ENCODE results near the gene ARHGEF3. TPM values are rescaled to one million over a fixed set of nuclear protein-coding genes. Genes with fewer than 3 reads are reported as not detected.

The ARHGEF3 gene
- total RNA-seq, 1 experiment from 2014 or later, result 4.4 TPM

- no peak overlapping the region for H4K8ac ChIP-seq (replicated peaks; ENCODE audit: insufficient read length, low read depth, low read length)
- H3K9ac ChIP-seq (ENCODE audit: extremely low read depth, insufficient read length, low read length), result no peak overlapping the region
- TF ChIP-seq CTCF (conservative IDR thresholded peaks at IDR 0.05), result no peak
- H3K4me1 ChIP-seq (ENCODE audit: insufficient read depth, low read length), result no peaks in the 10 kb centered on the region
- no peak overlapping the region for H2BK5ac ChIP-seq (ENCODE audit: insufficient read length, low read length)
- no peak overlapping the region for H3K56ac ChIP-seq (ENCODE audit: insufficient read length, low read depth, low read length)
- no peak overlapping the region for H2BK120ac ChIP-seq (ENCODE audit: low read depth, low read length, poor library complexity, severe bottlenecking)
- H2AFZ ChIP-seq (ENCODE audit: low read length), result no peak overlapping the region
- H3K79me1 ChIP-seq (ENCODE audit: insufficient read depth, low read depth, low read length, poor library complexity, severe bottlenecking), result no peaks in the 10 kb centered on the region
- H3K14ac ChIP-seq (ENCODE audit: insufficient read depth, low read length), result no peak overlapping the region
- H3K27me3 ChIP-seq (ENCODE audit: insufficient read depth, low read length), result no peaks in the 10 kb centered on the region
- Mint-ChIP-seq H3K4me3 (no peak overlapping the region), H3K27me3 (ENCODE audit: low read depth) (no peaks in the 10 kb centered on the region), H3K9me3 (no peaks in the 10 kb centered on the region), H3K36me3 (ENCODE audit: insufficient read depth in 1 of 3, low read depth in 3 of 3) (no peaks in the 10 kb centered on the region), H3K27ac (no peak overlapping the region; a peak in 1 of 7 replicates), H3K4me1 (peaks cover 19 to 20% of the 10 kb centered on the region in 2 experiments)
- H4K5ac ChIP-seq (ENCODE audit: insufficient read length, low read depth, low read length), result no peak overlapping the region
- no peak overlapping the region for H4K91ac ChIP-seq (ENCODE audit: insufficient read length, low read depth, low read length)
- H3K4ac ChIP-seq (ENCODE audit: low read depth, low read length), result no peak overlapping the region
- no peak overlapping the region for H2BK12ac ChIP-seq (ENCODE audit: insufficient read length, low read depth, low read length)
- no peak overlapping the region for H3T11ph ChIP-seq (ENCODE audit: low read length)
- WGBS (ENCODE audit: extremely low coverage, insufficient read length, low lambda C conversion rate), result no CpG with 5 or more reads among the region's 9 CpGs
- no peak overlapping the region for H3K18ac ChIP-seq (ENCODE audit: insufficient read length, low read depth, low read length)
- no peaks in the 10 kb centered on the region for H3K23me2 ChIP-seq (ENCODE audit: insufficient read length, low read depth, low read length, poor library complexity, severe bottlenecking)
- H2AK5ac ChIP-seq (ENCODE audit: insufficient read length, low read length), result no peak overlapping the region
- H4K20me1 ChIP-seq (ENCODE audit: control insufficient read depth, insufficient read depth, insufficient read length), result no peaks in the 10 kb centered on the region
- DNase-seq, result no peak
- H3K4me2 ChIP-seq (ENCODE audit: insufficient read depth, insufficient read length, low read length), result no peak overlapping the region
- no peak overlapping the region for H3K27ac ChIP-seq (ENCODE audit: insufficient read length, low read depth, low read length)
- H2BK20ac ChIP-seq (ENCODE audit: low read depth, low read length, poor library complexity, severe bottlenecking), result no peak overlapping the region
- no peak overlapping the region for H3K23ac ChIP-seq (ENCODE audit: insufficient read length, low read depth, low read length)
- H3K9me3 ChIP-seq (ENCODE audit: control insufficient read depth, low read depth, low read length), result no peaks in the 10 kb centered on the region
- no peaks in the 10 kb centered on the region for H3K79me2 ChIP-seq (ENCODE audit: insufficient read depth, low read length)
- H2BK15ac ChIP-seq (ENCODE audit: low read depth, low read length), result no peak overlapping the region
Observed at GRCh38 chr3:56787258-56787775, 14.4 kb downstream of the ARHGEF3 start.
